ENCODE data around the gene CARS1.
A peak's percentile ranks its signal among the peaks of the same experiment; 100 is the strongest.

CARS1 gene

GRCh38 chr11:3058753-3059664 is 1.8 kb upstream of the CARS1 start:
- DNase-seq = no peak

- DNase-seq = peak; percentile 15 to 27
These were observed 741 bp downstream of the CARS1 start for GRCh38 chr11:3056296-3057068.

- DNase-seq = no peak
These were observed 1.3 kb downstream of the CARS1 start for GRCh38 chr11:3055891-3056290.

GRCh38 chr11:3052567-3052966 is 4.7 kb downstream of the CARS1 start:
- DNase-seq = no peak

- DNase-seq = no peak
These were observed 5.1 kb downstream of the CARS1 start for GRCh38 chr11:3052109-3052479.

- no peak for DNase-seq
These were observed 5.8 kb downstream of the CARS1 start for GRCh38 chr11:3051196-3052108.

GRCh38 chr11:3050386-3051195 is 6.6 kb downstream of the CARS1 start:
- no peak for DNase-seq

GRCh38 chr11:3049430-3050243 is 7.6 kb downstream of the CARS1 start:
- peak; percentile 80 to 82 for DNase-seq

GRCh38 chr11:3047637-3048036 is 9.6 kb downstream of the CARS1 start:
- DNase-seq = no peak

GRCh38 chr11:3046641-3047040 is 10.6 kb downstream of the CARS1 start:
- DNase-seq = no peak

- DNase-seq = no peak
These were observed 11.0 kb downstream of the CARS1 start for GRCh38 chr11:3046190-3046589.

- DNase-seq = no peak
These were observed 12.3 kb downstream of the CARS1 start for GRCh38 chr11:3044915-3045314.

- DNase-seq = no peak
These were observed 13.2 kb downstream of the CARS1 start for GRCh38 chr11:3044004-3044403.

- no peak for DNase-seq
These were observed 13.8 kb downstream of the CARS1 start for GRCh38 chr11:3043315-3043871.

GRCh38 chr11:3042496-3043314 is 14.5 kb downstream of the CARS1 start:
- no peak for DNase-seq

- DNase-seq = no peak
These were observed 15.4 kb downstream of the CARS1 start for GRCh38 chr11:3041699-3042441.

- no peak for DNase-seq
These were observed 16.3 kb downstream of the CARS1 start for GRCh38 chr11:3040881-3041280.

- DNase-seq = no peak
These were observed 19.3 kb downstream of the CARS1 start for GRCh38 chr11:3037945-3038271.
